Tibial nerve (tissue), 4 donors: ENCODE data around the gene CFI. TPM values are rescaled to one million over a fixed set of nuclear protein-coding genes. Genes with fewer than 3 reads are reported as not detected.
A peak's percentile ranks its signal among the peaks of the same experiment; 100 is the strongest.

Experiments
- DNase-seq, 2 donors: peaks; one replicate each; pipeline ENCODE4 v3.0.0-alpha.2; 2019; ENCODE audit warnings: low spot score in 2 of 2
- H3K27ac ChIP-seq, 4 donors: fragments of 200-600 bp; sonication (generic) in 3 of 4; one replicate each; pipeline ENCODE4 v1.5.1; 2017 to 2019; ENCODE audit warnings: mild to moderate bottlenecking in 1 of 4
- H3K27me3 ChIP-seq, 2 donors: fragments of 200-600 bp; sonication (generic) in 1 of 2; one replicate each; pipeline versions ENCODE4 v1.5.1 to v1.6.0; 2017 to 2019
- H3K36me3 ChIP-seq, 3 donors: fragments of 200-600 bp; sonication (generic); one replicate each; pipeline ENCODE4 v1.5.1; 2018 to 2019
- H3K4me1 ChIP-seq, 4 donors: fragments of 200-600 bp; sonication (generic) in 3 of 4; one replicate each; pipeline ENCODE4 v1.5.1; 2017 to 2019
- H3K4me3 ChIP-seq, 4 donors: fragments of 200-600 bp; sonication (generic) in 3 of 4; one replicate each; pipeline ENCODE4 v1.5.1; 2017 to 2019; ENCODE audit warnings: mild to moderate bottlenecking in 1 of 4, moderate library complexity in 1 of 4
- H3K9me3 ChIP-seq, 4 donors: fragments of 200-600 bp; sonication (generic) in 3 of 4; one replicate each; pipeline ENCODE4 v1.5.1; 2017 to 2019
- CTCF ChIP-seq, 5 experiments: fragments of 200-600 bp in 3 of 5; fragments of 450-650 bp in 2 of 5; sonication (generic) in 3 of 5; IDR thresholded peaks; one replicate each; pipeline ENCODE4 v1.5.1; 2016 to 2019; ENCODE audit warnings: antibody characterized with exemption in 5 of 5, mild to moderate bottlenecking in 3 of 5, moderate library complexity in 2 of 5
- EP300 ChIP-seq, 2 donors: sonication (generic); formaldehyde crosslinking; IDR thresholded peaks; one replicate each; pipeline ENCODE4 v1.6.1; 2017; ENCODE audit warnings: antibody characterized with exemption in 2 of 2, mild to moderate bottlenecking in 1 of 2
- POLR2A ChIP-seq, 2 donors: fragments of 450-650 bp; IDR thresholded peaks; one replicate each; pipeline ENCODE4 v1.6.1; 2017; ENCODE audit warnings: antibody characterized with exemption in 2 of 2, mild to moderate bottlenecking in 2 of 2, moderate library complexity in 2 of 2
- WGBS, 2 donors: methylation state at CpG; one replicate each; pipeline ENCODE4 v1.1.5; 2018; 5-methylcytosine and 5-hydroxymethylcytosine counted together
- total RNA-seq, 4 donors: library from RNA; depleted of rRNA; stranded (reverse); fragments of >200 nt; gene quantifications; one replicate each; pipeline ENCODE4 v1.1.0, GENCODE V29; 2016

The CFI gene
- total RNA-seq, 4 donors from 2014 or later: 23.7 to 34.3 (median 26.6) TPM

- WGBS, 2 donors: 68 to 76% methylated on average over 2 of the region's 2 CpGs
- Histone ChIP-seq H3K4me1 (peaks cover 0 to 33% (median 11%) of the 10 kb centered on the region in 4 donors), H3K27me3 (no peaks in the 10 kb centered on the region), H3K9me3 (no peaks in the 10 kb centered on the region), H3K4me3 (no peak overlapping the region), H3K36me3 (peaks cover 0 to 54% (median 4%) of the 10 kb centered on the region in 3 donors), H3K27ac (no peak overlapping the region)
- TF ChIP-seq CTCF (IDR thresholded peaks at IDR 0.05) (no peak), EP300 (IDR thresholded peaks at IDR 0.05) (no peak), POLR2A (IDR thresholded peaks at IDR 0.05) (no peak)
- DNase-seq: no peak
These were observed 19.4 kb upstream of the CFI start for GRCh38 chr4:109821185-109821584.

GRCh38 chr4:109820563-109820962, 18.8 kb upstream of the CFI start:
- 34 to 53% methylated on average over 2 of the region's 2 CpGs for WGBS, 2 donors
- H3K36me3 ChIP-seq: peaks cover 0 to 48% (median 4%) of the 10 kb centered on the region in 3 donors
- no peaks in the 10 kb centered on the region for H3K9me3 ChIP-seq
- H3K4me1 ChIP-seq: peaks cover 0 to 35% (median 11%) of the 10 kb centered on the region in 4 donors
- no peak overlapping the region for H3K27ac ChIP-seq
- TF ChIP-seq EP300 (IDR thresholded peaks at IDR 0.05): no peak
- no peak for TF ChIP-seq POLR2A (IDR thresholded peaks at IDR 0.05)
- no peak for TF ChIP-seq CTCF (IDR thresholded peaks at IDR 0.05)
- no peaks in the 10 kb centered on the region for H3K27me3 ChIP-seq
- no peak overlapping the region for H3K4me3 ChIP-seq
- DNase-seq: no peak

GRCh38 chr4:109818268-109818667, 16.5 kb upstream of the CFI start:
- WGBS, 2 donors: 91 to 95% methylated on average over 4 of the region's 4 CpGs
- Histone ChIP-seq H3K27me3 (no peaks in the 10 kb centered on the region), H3K9me3 (no peaks in the 10 kb centered on the region), H3K27ac (no peak overlapping the region), H3K4me3 (no peak overlapping the region), H3K36me3 (peaks cover 0 to 26% (median 4%) of the 10 kb centered on the region in 3 donors), H3K4me1 (peaks cover 0 to 35% (median 11%) of the 10 kb centered on the region in 4 donors)
- no peak for DNase-seq
- TF ChIP-seq EP300 (IDR thresholded peaks at IDR 0.05): no peak
- TF ChIP-seq POLR2A (IDR thresholded peaks at IDR 0.05): no peak

GRCh38 chr4:109816894-109817293, 15.1 kb upstream of the CFI start:
- no peaks in the 10 kb centered on the region for H3K9me3 ChIP-seq
- H3K27me3 ChIP-seq: no peaks in the 10 kb centered on the region
- no peak overlapping the region for H3K4me3 ChIP-seq
- H3K4me1 ChIP-seq: peaks cover 0 to 35% (median 11%) of the 10 kb centered on the region in 4 donors
- 73 to 74% methylated on average over 1 of the region's 1 CpG for WGBS, 2 donors
- DNase-seq: no peak
- H3K27ac ChIP-seq: no peak overlapping the region
- peaks cover 0 to 15% (median 0%) of the 10 kb centered on the region in 3 donors for H3K36me3 ChIP-seq
- TF ChIP-seq CTCF (IDR thresholded peaks at IDR 0.05): no peak
- TF ChIP-seq POLR2A (IDR thresholded peaks at IDR 0.05): no peak
- TF ChIP-seq EP300 (IDR thresholded peaks at IDR 0.05): no peak

GRCh38 chr4:109816082-109816442, 14.3 kb upstream of the CFI start:
- H3K27ac ChIP-seq: peak overlapping the region; percentile 60 to 90 (median 80)
- H3K27me3 ChIP-seq: no peaks in the 10 kb centered on the region
- peak overlapping the region; percentile 45 to 82 (median 78) for H3K4me3 ChIP-seq
- no peak for DNase-seq
- peaks cover 0 to 35% (median 11%) of the 10 kb centered on the region in 4 donors for H3K4me1 ChIP-seq
- no peaks in the 10 kb centered on the region for H3K9me3 ChIP-seq
- no peak for TF ChIP-seq POLR2A (IDR thresholded peaks at IDR 0.05)
- no peak for TF ChIP-seq EP300 (IDR thresholded peaks at IDR 0.05)
- TF ChIP-seq CTCF (IDR thresholded peaks at IDR 0.05): no peak
- 1% methylated on average over 19 of the region's 19 CpGs for whole genome bisulfite sequencing, 2 donors
- peaks cover 0 to 15% (median 0%) of the 10 kb centered on the region in 3 donors for H3K36me3 ChIP-seq
